Large intestine (tissue), 3 donors: Measurements from ENCODE around the gene AHCYL2. TPM values are rescaled to one million over a fixed set of nuclear protein-coding genes. Genes with fewer than 3 reads are reported as not detected.
A peak's percentile ranks its signal among the peaks of the same experiment; 100 is the strongest.
"Not testable (repeated sequence)": the region's sequence is repeated elsewhere in the genome, so short reads cannot be mapped to it uniquely, and the experiment has no call there.

Source experiments
- DNase-seq, 2 donors: peaks; one replicate each; pipeline versions ENCODE4 v3.0.0 to v3.0.0-alpha.2; 2013
- H3K27ac ChIP-seq: one replicate; pipeline ENCODE4 v1.5.1; 2013; ENCODE audit warnings: low read length
- H3K27me3 ChIP-seq: 2 replicates; pipeline ENCODE4 v1.6.1; 2013; ENCODE audit warnings: low read length; ENCODE audit not compliant: control insufficient read depth, insufficient read depth
- H3K36me3 ChIP-seq: 2 replicates; pipeline ENCODE4 v1.6.1; 2013; ENCODE audit warnings: low read length; ENCODE audit not compliant: control insufficient read depth, insufficient read depth
- H3K4me1 ChIP-seq: one replicate; pipeline ENCODE4 v1.6.1; 2013; ENCODE audit warnings: low read length; ENCODE audit not compliant: control insufficient read depth, insufficient read depth
- H3K4me3 ChIP-seq: one replicate; pipeline ENCODE4 v1.5.1; 2013; ENCODE audit warnings: low read length
- H3K9me3 ChIP-seq: one replicate; pipeline ENCODE4 v1.6.1; 2013; ENCODE audit warnings: mild to moderate bottlenecking, low read depth, low read length, moderate library complexity; ENCODE audit not compliant: control insufficient read depth
- WGBS: methylation state at CpG from one replicate; pipeline ENCODE4 v1.1.5; 2013; ENCODE audit warnings: low lambda C conversion rate; ENCODE audit not compliant: insufficient coverage; 5-methylcytosine and 5-hydroxymethylcytosine counted together
- polyA plus RNA-seq: library from polyadenylated mRNA; unstranded; fragments of 120-200 nt; gene quantifications from one replicate; pipeline ENCODE4 v1.2.1, GENCODE V29; 2013

AHCYL2 gene
- polyA plus RNA-seq, 1 donor = 23.2 TPM

DNA sequence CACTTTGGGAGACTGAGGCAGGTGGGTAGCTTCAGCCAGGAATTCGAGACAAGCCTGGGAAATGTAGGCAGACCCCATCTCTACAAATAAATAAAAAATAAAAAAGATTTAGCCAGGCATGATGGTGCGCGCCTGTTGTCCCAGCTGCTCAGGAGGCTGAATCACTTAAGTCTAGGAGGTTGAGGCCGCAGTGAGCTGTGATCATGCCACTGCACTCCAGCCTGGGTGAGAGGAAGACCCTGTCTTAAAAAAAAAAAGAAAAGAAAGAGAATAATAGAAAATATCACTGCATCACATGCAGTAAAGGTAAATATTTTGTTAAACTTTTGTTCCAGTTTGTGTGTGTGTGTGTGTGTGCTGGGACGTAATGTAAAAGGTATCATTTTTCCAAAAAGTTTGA, 212.4 kb downstream of the AHCYL2 start:
- no peaks in the 10 kb centered on the region for H3K36me3 ChIP-seq
- WGBS = 100% methylated on average over 3 of the region's 5 CpGs
- no peak overlapping the region for H3K4me3 ChIP-seq
- no peak for DNase-seq
- H3K9me3 ChIP-seq = no peaks in the 10 kb centered on the region
- H3K27me3 ChIP-seq = peaks cover 32% of the 10 kb centered on the region
- no peaks in the 10 kb centered on the region for H3K4me1 ChIP-seq
- H3K27ac ChIP-seq = no peak overlapping the region

GRCh38 chr7:129438281-129438838, 213.5 kb downstream of the AHCYL2 start:
- Histone ChIP-seq H3K27me3 (peaks cover 23% of the 10 kb centered on the region), H3K9me3 (no peaks in the 10 kb centered on the region), H3K27ac (no peak overlapping the region), H3K4me3 (no peak overlapping the region), H3K36me3 (no peaks in the 10 kb centered on the region), H3K4me1 (no peaks in the 10 kb centered on the region)
- WGBS = 100% methylated on average over 1 of the region's 6 CpGs
- DNase-seq = no peak

GRCh38 chr7:129438839-129439651, 214.2 kb downstream of the AHCYL2 start:
- DNase-seq = peak; percentile 23 to 59
- no peaks in the 10 kb centered on the region for H3K9me3 ChIP-seq
- H3K27ac ChIP-seq = no peak overlapping the region
- H3K27me3 ChIP-seq = peaks cover 18% of the 10 kb centered on the region
- H3K36me3 ChIP-seq = no peaks in the 10 kb centered on the region
- H3K4me1 ChIP-seq = no peaks in the 10 kb centered on the region
- WGBS = 95% methylated on average over 3 of the region's 5 CpGs
- no peak overlapping the region for H3K4me3 ChIP-seq

DNA sequence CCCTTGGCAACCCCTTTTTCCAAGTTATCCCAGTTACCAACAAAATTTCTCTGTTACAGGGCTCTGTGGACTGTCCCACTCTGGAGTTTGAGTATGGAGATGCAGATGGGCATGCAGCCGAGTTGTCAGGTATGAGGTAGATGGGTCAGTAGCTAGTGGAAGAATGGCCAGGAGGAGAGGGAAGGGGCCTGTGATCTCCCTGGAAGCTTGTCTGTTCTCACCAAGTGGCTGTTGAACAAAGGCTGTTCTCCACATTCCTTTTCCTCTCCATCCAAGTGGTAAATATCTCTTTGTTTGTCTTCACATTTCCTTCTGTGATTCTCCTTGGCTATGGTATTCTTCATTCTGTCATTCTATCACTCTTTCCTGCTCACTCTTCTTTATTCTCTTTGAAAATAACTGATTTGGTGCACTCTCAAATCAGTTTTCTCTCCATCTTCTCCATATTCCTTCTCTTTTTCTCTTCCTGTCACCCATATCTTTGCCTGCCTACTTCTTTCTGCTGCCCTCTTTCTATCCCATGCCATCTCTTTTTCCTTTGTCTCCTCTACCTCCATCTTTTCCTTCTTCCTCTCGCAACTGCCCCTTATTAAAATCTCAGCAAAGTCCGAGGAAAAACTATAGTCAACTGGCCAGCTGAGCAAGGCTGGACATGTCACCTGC, 215.3 kb downstream of the AHCYL2 start:
- H3K27ac ChIP-seq = no peak overlapping the region
- no peak overlapping the region for H3K4me3 ChIP-seq
- WGBS = 88% methylated on average over 2 of the region's 3 CpGs
- no peaks in the 10 kb centered on the region for H3K9me3 ChIP-seq
- no peak for DNase-seq
- no peaks in the 10 kb centered on the region for H3K36me3 ChIP-seq
- H3K4me1 ChIP-seq = no peaks in the 10 kb centered on the region
- H3K27me3 ChIP-seq = peaks cover 13% of the 10 kb centered on the region

GRCh38 chr7:129443612-129444011, 218.8 kb downstream of the AHCYL2 start:
- no CpG with 5 or more reads among the region's 2 CpGs for WGBS
- Histone ChIP-seq H3K27ac (no peak overlapping the region), H3K36me3 (no peaks in the 10 kb centered on the region), H3K27me3 (no peaks in the 10 kb centered on the region), H3K9me3 (no peaks in the 10 kb centered on the region), H3K4me1 (no peaks in the 10 kb centered on the region), H3K4me3 (no peak overlapping the region)
- no peak for DNase-seq

DNA sequence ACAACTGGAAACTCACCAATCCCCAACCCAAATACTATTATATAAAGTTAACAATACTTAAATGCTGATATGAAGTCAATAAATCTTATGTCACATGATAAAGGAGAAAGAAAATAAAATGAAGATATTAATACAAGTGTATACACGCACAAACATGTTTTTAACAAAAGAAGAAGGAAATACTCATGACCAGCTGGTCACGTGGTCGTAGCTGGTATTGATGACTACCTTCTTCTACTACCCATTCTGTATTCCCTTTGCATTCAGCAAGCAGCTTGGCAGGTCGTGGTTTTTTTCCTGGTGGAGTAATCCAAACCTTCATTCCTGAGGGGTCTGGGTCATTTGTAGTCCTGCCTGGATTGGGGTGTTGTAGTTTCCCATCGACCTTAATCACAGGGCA, 219.9 kb downstream of the AHCYL2 start:
- DNase-seq, H3K4me3 ChIP-seq, H3K36me3 ChIP-seq, H3K27ac ChIP-seq, H3K9me3 ChIP-seq, H3K27me3 ChIP-seq, H3K4me1 ChIP-seq: not testable (repeated sequence)
- 100% methylated on average over 1 of the region's 5 CpGs for WGBS

DNA sequence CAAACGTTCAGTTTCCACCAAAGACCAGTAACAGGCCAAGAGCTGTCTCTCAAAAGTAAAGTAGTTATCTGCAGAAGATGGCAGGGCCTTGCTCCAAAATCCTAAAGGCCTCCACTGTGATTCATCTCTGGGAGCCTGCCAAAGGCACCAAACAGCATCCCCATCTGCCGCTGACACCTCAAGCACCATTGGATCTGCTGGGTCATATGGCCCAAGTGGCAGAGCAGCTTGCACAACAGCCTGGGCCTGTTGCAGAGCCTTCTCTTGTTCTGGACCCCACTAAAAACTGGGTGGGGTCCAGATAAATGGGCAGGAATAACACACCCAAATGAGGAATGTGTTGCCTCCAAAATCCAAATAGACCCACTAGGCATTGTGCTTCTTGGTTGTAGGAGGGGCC, 222.1 kb downstream of the AHCYL2 start:
- DNase-seq, H3K4me3 ChIP-seq, H3K9me3 ChIP-seq, H3K27ac ChIP-seq, H3K4me1 ChIP-seq, H3K27me3 ChIP-seq, H3K36me3 ChIP-seq: not testable (repeated sequence)
- no CpG with 5 or more reads among the region's 2 CpGs for WGBS

GRCh38 chr7:129447445-129447844, 222.6 kb downstream of the AHCYL2 start:
- not testable (repeated sequence) for DNase-seq, H3K27ac ChIP-seq, H3K4me1 ChIP-seq, H3K36me3 ChIP-seq, H3K9me3 ChIP-seq, H3K4me3 ChIP-seq, H3K27me3 ChIP-seq
- WGBS = 100% methylated on average over 2 of the region's 6 CpGs

- not testable (repeated sequence) for H3K9me3 ChIP-seq, H3K36me3 ChIP-seq, DNase-seq, H3K27ac ChIP-seq, H3K27me3 ChIP-seq, H3K4me1 ChIP-seq, H3K4me3 ChIP-seq
- WGBS = 100% methylated on average over 2 of the region's 2 CpGs
Observed at GRCh38 chr7:129448608-129449007, 223.8 kb downstream of the AHCYL2 start.

DNA sequence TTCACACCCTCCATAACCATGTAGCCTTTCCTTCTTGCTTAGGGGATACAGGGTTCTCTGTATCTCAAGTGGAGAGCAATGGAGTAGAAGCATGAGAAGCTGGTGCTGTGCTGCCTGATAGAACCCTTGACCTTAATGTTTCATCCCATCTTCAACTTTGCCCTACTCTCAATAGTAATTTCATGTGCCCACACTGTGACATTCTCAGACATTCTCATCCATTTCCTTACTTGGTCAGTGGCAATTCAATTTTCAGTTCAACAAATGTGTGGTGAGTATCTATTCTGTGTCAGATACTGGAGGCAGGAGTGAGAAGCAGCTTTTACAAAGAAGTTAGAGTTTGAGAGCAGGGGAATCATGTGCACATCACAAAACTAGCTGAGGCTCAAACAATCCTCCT, 225.5 kb downstream of the AHCYL2 start:
- DNase-seq = no peak
- no peak overlapping the region for H3K27ac ChIP-seq
- H3K4me3 ChIP-seq = no peak overlapping the region
- no peaks in the 10 kb centered on the region for H3K9me3 ChIP-seq
- no peaks in the 10 kb centered on the region for H3K36me3 ChIP-seq
- H3K27me3 ChIP-seq = no peaks in the 10 kb centered on the region
- no peaks in the 10 kb centered on the region for H3K4me1 ChIP-seq
